Hematopoietic multipotent progenitor cell treated with erythropoietin and hydrocortisone succinate and interleukin-3 and kit ligand, for 17 days (in vitro differentiated cells): ENCODE results near the gene DYNLRB1.

Experiments
- DNase-seq: peaks from one replicate; pipeline ENCODE4 v3.0.0-alpha.2; 2015; ENCODE audit warnings: low spot score

DYNLRB1 gene

DNA sequence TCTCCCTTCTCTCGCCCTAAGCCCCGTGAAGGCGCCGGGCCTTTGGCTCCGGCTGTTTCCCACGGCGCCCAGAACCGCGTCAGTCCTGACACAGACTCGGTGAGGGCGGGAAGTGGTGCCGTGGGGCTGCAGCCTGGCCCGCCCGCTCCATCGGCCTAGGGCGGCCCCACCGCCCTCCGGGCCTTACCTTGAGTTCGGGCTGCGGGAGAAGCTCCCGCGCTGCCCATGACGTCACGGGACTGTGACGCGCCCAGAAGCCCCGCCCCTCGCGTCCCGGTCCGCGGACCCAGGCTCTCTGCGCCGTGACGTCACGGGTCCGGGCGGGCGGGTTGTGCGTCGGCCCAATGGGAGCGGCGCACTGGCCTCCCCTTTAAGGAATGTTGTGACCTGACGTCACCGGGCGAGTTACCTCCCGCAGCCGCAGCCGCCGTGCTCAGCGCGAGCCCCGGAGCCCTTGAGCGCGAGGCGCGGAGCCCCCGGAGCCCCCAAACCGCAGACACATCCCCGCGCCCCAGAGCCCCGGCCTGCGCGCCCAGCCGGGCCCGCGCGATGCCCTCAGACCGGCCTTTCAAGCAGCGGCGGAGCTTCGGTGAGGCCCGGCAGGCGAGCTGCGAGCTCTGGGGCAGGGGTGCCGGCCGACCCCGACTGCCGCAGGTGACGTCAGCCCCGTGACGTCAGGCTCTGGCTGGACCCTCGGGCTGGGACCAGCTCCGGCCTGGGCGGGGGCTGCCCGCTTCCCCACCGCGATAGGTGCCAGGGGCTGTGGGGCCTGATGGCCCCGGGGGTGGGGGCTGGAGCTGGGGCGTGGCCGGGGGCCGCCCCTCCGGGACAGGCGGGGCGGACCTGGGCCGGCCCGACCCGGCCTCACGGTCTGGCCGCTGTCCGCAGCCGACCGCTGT is 42.3 kb downstream of the DYNLRB1 start, which contains the start of gene MAP1LC3A:
Gene MAP1LC3A (plus strand): TSS at position 399 of the 899 bp plus-strand sequence. CDS start 151 bp downstream, at position 550.
- peak; percentile 97 for DNase-seq

DNA sequence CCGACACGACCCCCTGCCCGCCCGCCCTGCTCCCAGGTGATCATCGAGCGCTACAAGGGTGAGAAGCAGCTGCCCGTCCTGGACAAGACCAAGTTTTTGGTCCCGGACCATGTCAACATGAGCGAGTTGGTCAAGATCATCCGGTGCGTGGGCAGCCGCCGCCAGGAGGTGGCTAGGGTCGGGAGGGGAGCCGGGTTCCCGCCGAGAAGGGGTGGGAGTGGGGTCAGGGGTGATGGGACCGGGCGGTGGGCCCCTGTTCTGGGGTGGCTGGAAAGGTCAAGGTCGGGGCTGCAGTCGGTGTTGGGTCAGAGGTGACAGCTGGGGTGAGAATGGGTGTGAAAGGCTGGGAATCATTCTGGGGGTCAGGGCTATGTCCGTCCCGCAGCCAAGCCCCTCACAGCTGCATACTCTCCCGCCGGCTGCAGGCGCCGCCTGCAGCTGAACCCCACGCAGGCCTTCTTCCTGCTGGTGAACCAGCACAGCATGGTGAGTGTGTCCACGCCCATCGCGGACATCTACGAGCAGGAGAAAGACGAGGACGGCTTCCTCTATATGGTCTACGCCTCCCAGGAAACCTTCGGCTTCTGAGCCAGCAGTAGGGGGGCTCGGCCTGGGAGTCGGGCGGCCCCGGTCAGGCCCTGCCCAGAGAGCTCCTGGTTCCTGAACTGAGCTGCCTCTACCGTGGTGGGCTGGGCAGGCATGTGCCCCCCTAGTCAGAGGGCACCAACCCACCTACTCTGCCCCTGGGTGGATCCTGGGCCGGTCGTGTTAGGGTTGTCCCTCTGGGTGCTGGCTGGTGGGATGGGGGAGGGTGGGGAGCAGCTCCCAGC is 43.3 kb downstream of the DYNLRB1 start:
- no peak for DNase-seq

DNA sequence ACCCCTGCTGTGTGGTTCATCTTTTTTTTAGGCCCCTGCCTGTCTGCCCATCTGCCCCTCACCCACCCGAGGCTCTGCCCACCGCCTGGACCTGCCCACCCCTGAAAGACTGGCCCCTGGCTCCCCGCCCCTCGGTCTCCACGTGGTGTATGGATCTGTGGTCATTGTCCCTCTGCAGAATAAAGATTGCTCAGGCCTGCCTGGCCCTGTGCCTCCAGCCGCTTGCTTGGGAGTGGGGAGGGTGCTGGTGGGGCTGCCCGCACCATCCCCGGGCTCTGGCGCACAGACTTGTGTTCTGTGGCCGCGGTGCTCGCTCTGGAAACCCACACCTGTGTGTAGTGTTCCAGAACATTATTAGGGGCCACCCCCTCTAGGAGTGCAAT is 43.9 kb downstream of the DYNLRB1 start:
- no peak for DNase-seq

DNA sequence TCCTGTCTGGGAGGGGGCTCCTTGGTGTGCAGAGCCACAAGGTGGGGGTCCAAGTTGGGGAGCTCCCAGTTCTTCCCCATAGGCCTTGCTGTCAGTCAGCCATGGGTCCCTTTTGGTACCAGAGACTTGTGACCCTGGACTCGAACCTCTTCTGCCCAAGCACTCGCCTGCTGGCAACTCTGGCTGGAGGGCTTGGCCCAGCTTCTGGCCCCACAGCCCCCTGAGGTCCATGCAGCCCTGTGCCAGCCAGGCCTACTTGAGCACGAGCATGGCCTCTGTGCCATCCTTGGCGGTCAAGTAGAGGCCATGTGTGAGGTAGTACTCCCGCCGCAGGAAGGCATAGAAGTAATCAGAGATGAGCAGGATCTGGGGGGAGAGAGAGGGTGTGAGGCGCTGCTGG is 44.4 kb downstream of the DYNLRB1 start:
- no peak for DNase-seq

DNA sequence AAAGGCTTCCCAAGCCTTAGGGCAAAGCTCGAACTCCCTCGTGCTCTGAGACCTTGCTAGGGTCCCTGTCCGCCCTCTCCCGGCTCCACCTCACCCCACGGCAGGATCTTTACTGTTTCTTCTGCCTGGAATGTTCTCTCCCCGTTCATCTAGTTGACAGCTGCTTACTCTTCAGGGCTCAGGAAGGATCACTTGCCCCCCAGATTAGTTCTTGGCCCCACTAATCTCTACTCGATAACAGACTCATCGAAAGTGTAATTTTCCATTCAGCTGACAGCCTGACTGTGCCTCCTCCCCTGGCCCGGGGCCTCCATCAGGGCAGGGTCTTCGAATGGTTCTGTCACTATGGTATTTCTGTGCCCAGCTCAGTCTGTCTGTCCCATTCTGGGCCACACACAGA is 45.4 kb downstream of the DYNLRB1 start:
- no peak for DNase-seq

DNA sequence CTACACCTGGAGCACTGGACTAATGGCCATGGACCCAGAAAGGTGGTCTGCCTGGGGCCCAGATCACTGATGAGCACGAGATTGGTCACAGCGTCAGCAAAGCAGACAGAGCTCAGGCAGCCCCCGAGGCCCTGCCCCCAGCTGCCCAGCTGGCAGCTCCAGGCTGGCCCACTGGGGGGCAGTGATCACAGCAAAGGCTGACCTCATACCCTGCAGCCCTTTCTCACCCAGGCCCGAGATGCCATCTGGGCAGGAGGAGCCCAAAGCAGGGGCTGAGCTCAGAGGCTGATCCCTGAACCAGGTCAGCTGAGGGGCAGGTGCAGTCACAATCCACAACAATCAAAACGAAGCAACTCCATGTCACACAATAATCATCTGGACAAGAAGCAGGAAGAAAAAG is 46.4 kb downstream of the DYNLRB1 start:
- DNase-seq, result peak; percentile 17

DNA sequence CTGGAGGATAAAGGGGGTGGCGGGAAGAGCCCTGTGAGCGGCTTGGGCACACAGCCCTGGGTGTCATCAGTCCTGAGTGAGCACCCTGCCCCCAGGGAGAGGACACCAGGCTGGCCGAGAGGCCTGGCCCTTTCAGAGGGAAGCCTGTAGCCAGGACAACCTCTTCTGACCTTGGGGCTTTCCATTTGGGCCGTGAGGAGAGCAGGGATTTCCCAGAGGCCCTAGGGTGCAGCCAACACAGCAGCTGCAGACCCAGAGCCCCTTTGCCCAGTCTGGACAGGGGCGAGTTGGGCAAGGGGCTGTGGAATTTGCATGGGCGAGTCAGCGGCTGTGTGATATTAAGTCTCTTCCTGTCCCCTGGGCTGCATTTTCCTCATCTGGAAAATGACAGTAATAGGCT is 48.6 kb downstream of the DYNLRB1 start:
- DNase-seq, result no peak

DNA sequence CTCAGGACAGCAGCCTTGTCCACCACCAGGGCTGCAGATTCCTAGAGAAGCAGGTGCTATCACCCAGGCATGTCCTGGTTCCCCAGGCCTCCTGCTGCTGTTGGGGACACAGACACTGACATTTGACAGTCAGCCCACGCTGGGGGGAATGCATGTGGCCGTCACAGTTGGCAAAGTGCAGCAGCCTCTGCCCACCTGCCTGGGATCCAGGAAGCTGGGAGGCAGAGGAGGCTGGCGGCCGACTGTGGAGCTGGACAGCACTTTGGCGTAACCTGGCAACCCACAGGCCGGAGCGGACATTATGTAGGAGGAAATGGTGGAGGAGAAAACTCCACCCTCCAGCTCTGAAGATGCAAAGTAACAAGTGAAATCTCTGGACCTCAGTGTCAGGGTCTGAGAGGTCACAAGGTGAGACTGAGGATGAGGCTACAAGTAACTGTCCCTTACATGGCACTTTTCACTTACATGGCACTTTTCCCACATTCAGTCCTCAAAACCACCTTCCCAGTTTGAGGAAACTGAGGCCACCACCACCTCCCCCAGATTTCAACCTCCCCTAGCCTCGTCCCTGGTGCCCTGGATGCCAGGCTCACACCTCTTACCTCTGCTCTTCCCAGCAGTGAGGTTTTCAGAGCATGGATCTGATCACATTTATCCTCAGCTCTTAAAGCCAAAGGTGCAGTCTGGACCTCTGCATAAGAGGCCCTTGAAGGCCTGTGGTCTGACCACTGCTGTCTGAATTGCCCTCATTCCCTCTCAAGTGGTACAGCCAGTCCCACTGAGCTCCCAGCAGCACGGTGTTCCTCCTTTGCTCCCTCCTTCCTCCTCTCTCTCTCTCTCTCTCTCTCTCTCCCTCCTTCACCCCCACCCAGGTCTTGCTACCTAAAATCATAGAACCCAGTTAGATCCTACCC is 51.0 kb downstream of the DYNLRB1 start:
- no peak for DNase-seq

DNA sequence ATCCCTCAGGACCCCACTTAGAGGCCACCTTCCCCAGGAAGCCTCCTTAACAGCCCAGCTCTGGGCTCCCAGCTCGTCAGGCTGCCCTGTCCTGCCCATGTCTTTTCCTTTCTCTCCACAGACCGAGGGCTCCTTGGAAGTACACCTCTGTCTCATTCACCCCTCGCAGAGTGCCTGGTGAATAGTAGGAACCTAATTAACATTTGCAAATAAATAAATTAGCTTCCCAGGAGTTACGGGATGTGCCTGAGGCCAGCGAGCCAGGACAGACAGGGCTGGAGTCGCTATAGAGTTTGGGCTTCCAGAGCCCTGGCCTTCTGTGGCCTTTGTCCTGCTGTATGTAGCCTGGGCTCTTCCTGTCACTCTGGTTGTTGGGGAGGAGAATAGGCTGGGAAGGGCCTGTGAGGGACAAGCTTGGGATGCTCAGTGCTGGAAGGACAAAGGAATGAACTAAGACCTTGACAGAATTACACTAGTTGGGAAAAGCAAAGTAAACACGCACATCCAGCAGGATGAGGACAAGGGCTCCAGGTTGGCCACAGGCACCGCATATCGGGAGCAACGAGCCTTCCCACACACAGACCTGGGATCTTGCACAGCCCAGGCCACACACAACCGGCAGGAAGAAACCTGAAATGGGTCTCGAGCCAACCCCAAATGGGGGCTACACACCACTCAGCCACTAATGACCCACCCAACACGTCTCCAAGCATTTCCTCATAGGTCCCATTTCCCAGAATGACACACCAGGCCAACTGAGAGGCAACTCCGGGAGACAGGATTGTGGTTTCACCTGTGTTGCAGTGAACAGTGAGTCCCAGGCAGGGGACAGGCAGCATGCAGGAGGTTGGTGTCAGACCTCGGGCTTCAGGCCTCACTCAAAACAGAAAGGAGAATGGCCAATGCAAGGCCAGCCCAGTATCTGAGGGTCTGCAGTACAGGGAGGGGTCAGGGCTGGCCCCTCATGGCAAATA is 52.0 kb downstream of the DYNLRB1 start:
- DNase-seq, result no peak

DNA sequence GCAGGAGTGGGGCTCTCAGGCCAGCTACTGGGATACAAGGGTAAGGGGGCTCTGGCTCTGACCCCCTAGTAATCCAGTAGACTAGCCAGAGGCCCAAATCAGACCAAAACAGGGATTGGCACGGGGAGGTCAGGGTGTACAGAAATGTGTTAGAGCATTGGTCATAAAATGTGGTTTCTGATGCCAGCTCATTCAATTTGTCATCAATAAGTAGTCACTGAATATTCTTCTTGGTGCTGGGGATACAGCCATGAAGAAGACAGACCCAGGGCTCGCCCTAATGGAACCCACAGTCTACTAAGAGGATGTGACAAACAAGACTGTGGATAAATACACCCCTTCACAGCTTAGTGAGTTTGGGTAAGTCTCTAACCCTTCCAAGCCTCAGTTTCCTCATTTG is 53.4 kb downstream of the DYNLRB1 start:
- DNase-seq, result no peak

DNA sequence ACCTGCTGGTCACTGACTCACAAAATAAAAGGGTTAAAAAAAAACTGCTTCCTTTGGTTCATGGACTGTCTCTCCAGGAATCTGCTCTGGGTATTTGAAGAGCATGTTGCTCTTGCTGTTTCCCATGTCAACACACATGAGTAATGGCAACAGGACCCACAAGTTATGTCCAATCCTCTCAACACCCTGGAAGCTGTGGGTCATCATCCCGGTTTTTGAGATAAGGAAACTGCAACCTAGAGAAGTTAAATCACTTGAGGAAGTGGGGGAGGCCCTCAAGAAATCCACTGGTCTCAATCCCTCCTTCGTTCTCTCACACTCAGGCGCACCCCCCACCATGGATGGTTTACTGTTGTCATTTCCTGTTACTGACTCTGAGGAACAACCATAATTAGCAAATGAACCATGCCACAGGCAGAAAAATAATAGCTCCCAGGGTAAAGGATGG is 54.7 kb downstream of the DYNLRB1 start:
- DNase-seq, result no peak

DNA sequence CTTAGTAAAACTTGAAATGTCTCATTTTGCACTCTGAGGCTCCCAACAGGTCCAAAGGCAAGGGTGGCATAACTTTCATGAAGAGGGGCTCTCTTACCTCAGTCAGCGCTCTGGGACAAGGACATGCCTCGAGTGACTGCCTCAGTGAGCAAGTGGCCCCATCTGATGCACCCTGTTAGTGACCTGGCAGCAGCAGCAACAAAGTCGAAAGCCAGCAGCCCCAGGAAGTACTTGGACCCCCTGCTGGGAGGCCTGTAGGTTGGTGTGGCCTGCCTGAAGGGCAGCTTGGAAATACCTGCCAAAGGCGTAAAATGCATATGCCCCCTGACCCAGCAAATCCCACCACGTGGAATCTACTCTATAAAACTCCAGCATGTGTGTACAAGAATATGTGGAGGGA is 55.5 kb downstream of the DYNLRB1 start:
- no peak for DNase-seq

DNA sequence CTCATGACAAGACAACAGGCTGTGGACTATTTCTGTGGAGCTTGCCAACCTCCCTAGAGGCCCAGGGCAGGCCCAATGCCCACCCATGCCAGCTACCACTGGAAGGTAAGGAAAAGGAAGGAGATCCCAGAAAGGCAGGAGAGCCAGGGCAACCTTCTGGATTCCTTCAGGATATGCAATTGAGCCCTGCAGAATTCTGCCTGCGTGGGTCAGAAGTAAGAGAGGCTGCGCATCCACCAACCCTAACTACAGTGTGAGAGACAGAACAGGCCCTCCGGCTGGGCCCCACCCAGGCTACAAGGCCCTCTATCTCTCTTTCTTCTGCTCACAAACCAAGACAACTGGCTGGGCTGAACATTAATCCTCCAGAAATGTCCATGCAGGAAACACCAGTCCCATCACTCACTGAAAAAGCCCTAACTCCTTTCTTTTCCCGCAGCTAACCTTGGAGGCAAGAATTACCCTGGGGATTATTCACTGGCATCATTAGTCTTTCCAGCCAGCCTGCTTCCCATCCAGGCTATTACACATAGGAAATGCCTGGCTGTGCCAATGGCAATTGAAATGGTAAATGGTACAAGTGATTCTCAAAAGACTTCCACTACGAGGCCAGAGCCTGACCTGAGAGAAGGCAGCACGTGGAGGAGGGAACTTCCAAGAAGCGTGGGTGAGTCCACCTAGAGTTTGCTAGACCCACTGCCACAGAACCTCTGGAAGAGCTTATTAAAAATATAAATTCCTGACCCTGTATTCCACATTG is 57.5 kb downstream of the DYNLRB1 start:
- no peak for DNase-seq

DNA sequence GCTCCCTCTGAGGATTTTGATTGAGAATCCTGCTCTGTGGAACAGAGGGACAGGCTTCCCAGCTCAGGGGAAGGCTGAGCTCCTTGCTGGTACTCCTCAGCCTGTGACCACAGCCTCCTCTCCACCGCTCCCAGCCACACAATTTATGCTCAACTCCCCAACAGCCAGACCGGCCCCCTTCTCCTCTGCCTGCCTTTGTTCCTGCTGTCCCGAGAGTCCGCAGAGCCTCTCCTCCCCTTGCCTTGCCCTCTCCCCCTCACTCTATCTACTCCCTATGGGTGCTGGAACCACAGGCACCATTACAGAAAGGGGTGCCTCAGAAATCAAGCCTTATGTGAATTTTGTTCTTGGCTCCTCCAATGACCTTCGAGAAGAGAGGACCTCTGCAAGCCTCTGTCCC is 58.2 kb downstream of the DYNLRB1 start:
- no peak for DNase-seq

DNA sequence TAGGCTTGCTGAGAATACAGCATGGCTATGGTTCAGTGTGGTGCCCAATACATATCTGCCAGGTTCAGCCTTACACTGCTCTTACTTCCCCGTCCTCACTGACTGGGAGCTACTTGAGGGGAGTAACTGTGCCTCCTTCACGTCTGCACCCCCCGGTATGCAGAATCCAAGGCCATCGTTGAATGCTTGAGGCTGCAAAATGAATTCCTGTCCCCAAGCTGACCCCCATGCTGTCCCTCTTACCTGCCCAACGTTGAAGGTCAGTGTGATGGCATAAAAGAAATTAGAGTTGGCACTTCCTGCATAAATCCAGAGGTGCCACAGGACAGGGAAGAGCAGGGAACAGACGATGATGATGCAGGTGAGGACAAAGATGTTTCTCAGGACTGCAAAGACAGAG is 58.6 kb downstream of the DYNLRB1 start:
- no peak for DNase-seq

DNA sequence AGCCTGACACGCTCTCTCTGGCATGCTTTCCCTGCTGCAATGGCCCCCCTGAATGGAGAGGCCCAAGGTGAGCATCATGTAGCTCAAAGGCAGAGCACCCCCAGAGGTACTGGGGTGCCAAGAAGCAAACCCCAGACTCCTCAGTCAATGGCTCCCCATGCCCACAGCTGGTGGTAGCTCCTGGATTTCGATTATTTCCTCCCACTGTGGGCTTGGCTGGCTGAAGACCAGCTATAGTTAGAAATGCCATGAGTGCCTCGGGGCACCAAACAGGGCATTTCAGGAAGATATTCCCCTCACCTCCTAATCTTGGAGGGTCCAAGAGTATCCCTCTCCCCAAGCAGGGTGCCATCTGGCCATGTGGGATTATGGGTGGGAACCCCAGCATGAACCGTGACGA is 59.0 kb downstream of the DYNLRB1 start:
- no peak for DNase-seq

DNA sequence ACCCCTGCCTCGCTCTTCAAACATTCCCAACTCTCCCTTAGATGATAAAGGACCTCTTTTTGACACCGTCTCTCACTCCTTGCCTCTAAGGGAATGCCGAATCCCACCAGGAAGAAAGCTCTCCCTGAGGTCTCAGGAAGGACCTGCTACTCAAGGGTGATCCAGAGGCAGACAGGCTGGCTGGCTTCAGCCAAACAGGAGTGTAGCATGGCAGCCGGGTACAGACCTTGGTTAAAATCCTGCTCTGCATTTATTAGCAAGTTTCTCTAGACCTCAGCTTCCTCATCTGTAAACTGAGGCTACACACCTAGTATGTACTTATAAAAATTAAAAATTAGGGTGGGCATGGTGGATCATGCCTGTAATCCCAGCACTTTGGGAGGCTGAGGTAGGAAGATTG is 59.5 kb downstream of the DYNLRB1 start:
- DNase-seq, result no peak

DNA sequence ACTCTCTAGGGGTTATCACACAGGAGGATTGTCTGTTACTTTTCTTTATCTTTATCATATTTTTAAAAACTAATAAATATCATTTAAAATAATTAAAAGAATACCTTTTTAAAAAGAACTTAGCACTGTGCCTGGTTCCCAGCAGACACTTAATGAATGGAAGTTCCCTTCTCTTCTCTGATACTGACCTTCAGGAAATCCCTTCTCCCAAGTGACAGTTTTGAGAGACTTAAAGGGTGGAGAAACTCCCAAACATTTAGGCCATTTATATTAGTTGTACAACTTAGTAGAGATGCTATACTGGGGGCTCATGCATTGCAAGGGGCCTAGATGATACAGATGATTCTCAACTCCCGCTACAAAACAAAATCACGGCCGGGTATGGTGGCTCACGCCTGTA is 60.8 kb downstream of the DYNLRB1 start:
- DNase-seq, result no peak

DNA sequence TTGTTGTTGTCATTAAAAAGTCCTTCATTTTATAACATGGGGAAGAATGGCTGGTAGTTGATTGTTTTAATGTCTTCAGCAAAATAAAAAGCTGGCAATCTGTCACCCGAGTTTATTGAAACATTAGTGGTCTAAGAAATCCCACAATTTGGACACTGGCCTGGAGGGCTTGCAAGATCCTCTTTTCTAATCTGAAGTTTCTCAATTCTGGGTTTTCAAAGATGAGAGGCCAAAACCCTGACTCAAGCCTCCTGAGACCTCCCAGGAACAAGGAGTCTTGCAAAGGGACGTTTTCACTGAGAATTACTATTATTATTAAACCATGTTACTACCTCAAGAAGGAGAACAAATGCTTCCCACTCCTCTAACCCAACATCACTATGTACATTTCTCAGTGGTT is 61.8 kb downstream of the DYNLRB1 start:
- DNase-seq, result no peak

DNA sequence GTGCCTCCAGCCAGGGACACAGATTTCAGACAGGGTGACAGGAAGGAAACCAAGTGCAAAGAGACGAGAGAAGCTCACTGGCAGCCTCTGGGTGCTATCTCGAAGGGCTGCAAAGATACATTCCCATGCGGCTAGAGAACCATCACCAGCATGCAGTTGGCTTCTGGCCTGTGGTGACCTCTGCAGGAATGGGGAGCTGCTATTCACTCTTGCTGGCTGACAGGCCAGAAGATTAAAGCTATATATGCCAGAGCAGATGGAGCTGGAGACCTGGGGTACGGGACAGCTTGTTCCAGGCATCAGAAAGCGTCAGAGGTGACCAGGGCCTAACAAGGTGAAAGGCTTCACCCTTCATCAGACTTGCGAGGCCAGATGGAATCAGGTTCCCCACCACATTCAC is 62.3 kb downstream of the DYNLRB1 start:
- DNase-seq, result no peak
